ENCODE data around the gene PLA2G6.
A peak's percentile ranks its signal among the peaks of the same experiment; 100 is the strongest.

The PLA2G6 gene

GRCh38 chr22:38208551-38208968 lies 26.9 kb upstream of the PLA2G6 start:
- Histone ChIP-seq H3K4me3 (ENCODE audit: low read length) (no peak overlapping the region), H3K9me3 (replicated peaks; ENCODE audit: low read length) (no peaks in the 10 kb centered on the region), H3K9ac (ENCODE audit: low read depth, low read length) (no peak overlapping the region), H3K27me3 (ENCODE audit: control insufficient read depth, insufficient read depth, low read length) (no peaks in the 10 kb centered on the region), H3K4me1 (ENCODE audit: control insufficient read depth, insufficient read depth, low read length) (peaks cover 27% of the 10 kb centered on the region), H3K36me3 (ENCODE audit: insufficient read depth, low read length) (peaks cover 11% of the 10 kb centered on the region), H3K4me2 (ENCODE audit: low read length) (no peak overlapping the region)

- no peak overlapping the region for H3K4me3 ChIP-seq (ENCODE audit: low read length)
- H3K9ac ChIP-seq (ENCODE audit: low read depth, low read length): no peak overlapping the region
- H3K4me2 ChIP-seq (ENCODE audit: low read length): no peak overlapping the region
- peaks cover 33% of the 10 kb centered on the region for H3K4me1 ChIP-seq (ENCODE audit: control insufficient read depth, insufficient read depth, low read length)
- H3K9me3 ChIP-seq (replicated peaks; ENCODE audit: low read length): no peaks in the 10 kb centered on the region
- H3K36me3 ChIP-seq (ENCODE audit: insufficient read depth, low read length): peaks cover 11% of the 10 kb centered on the region
- H3K27me3 ChIP-seq (ENCODE audit: control insufficient read depth, insufficient read depth, low read length): no peaks in the 10 kb centered on the region
Observed at GRCh38 chr22:38207898-38208432, 26.3 kb upstream of the PLA2G6 start.

GRCh38 chr22:38205261-38206128 lies 23.9 kb upstream of the PLA2G6 start:
- H3K4me1 ChIP-seq (ENCODE audit: control insufficient read depth, insufficient read depth, low read length): peaks cover 41% of the 10 kb centered on the region
- no peaks in the 10 kb centered on the region for H3K9me3 ChIP-seq (replicated peaks; ENCODE audit: low read length)
- H3K9ac ChIP-seq (ENCODE audit: low read depth, low read length): peak overlapping the region; percentile 100
- peak overlapping the region; percentile 29 for H3K4me3 ChIP-seq (ENCODE audit: low read length)
- no peaks in the 10 kb centered on the region for H3K27me3 ChIP-seq (ENCODE audit: control insufficient read depth, insufficient read depth, low read length)
- peak overlapping the region; percentile 86 for H3K4me2 ChIP-seq (ENCODE audit: low read length)
- H3K36me3 ChIP-seq (ENCODE audit: insufficient read depth, low read length): peaks cover 6% of the 10 kb centered on the region

GRCh38 chr22:38204784-38205183 lies 23.2 kb upstream of the PLA2G6 start:
- Histone ChIP-seq H3K4me3 (ENCODE audit: low read length) (peak overlapping the region; percentile 96), H3K9me3 (replicated peaks; ENCODE audit: low read length) (no peaks in the 10 kb centered on the region), H3K4me1 (ENCODE audit: control insufficient read depth, insufficient read depth, low read length) (peaks cover 41% of the 10 kb centered on the region), H3K4me2 (ENCODE audit: low read length) (peak overlapping the region; percentile 86), H3K9ac (ENCODE audit: low read depth, low read length) (peak overlapping the region; percentile 100), H3K27me3 (ENCODE audit: control insufficient read depth, insufficient read depth, low read length) (no peaks in the 10 kb centered on the region), H3K36me3 (ENCODE audit: insufficient read depth, low read length) (peaks cover 4% of the 10 kb centered on the region)

- Histone ChIP-seq H3K9ac (ENCODE audit: low read depth, low read length) (peak overlapping the region; percentile 100), H3K4me2 (ENCODE audit: low read length) (peak overlapping the region; percentile 86), H3K9me3 (replicated peaks; ENCODE audit: low read length) (no peaks in the 10 kb centered on the region), H3K4me3 (ENCODE audit: low read length) (peak overlapping the region; percentile 96), H3K27me3 (ENCODE audit: control insufficient read depth, insufficient read depth, low read length) (no peaks in the 10 kb centered on the region), H3K4me1 (ENCODE audit: control insufficient read depth, insufficient read depth, low read length) (peaks cover 41% of the 10 kb centered on the region), H3K36me3 (ENCODE audit: insufficient read depth, low read length) (peaks cover 4% of the 10 kb centered on the region)
Observed at GRCh38 chr22:38203855-38204514, 22.4 kb upstream of the PLA2G6 start.

- peak overlapping the region; percentile 86 for H3K4me2 ChIP-seq (ENCODE audit: low read length)
- H3K36me3 ChIP-seq (ENCODE audit: insufficient read depth, low read length): peaks cover under 1% of the 10 kb centered on the region
- H3K9ac ChIP-seq (ENCODE audit: low read depth, low read length): peak overlapping the region; percentile 100
- peaks cover 38% of the 10 kb centered on the region for H3K4me1 ChIP-seq (ENCODE audit: control insufficient read depth, insufficient read depth, low read length)
- peak overlapping the region; percentile 96 for H3K4me3 ChIP-seq (ENCODE audit: low read length)
- no peaks in the 10 kb centered on the region for H3K27me3 ChIP-seq (ENCODE audit: control insufficient read depth, insufficient read depth, low read length)
- H3K9me3 ChIP-seq (replicated peaks; ENCODE audit: low read length): no peaks in the 10 kb centered on the region
Observed at GRCh38 chr22:38203090-38203810, 21.6 kb upstream of the PLA2G6 start.

- Histone ChIP-seq H3K27me3 (ENCODE audit: control insufficient read depth, insufficient read depth, low read length) (no peaks in the 10 kb centered on the region), H3K9ac (ENCODE audit: low read depth, low read length) (peak overlapping the region; percentile 100), H3K36me3 (ENCODE audit: insufficient read depth, low read length) (no peaks in the 10 kb centered on the region), H3K4me2 (ENCODE audit: low read length) (peak overlapping the region; percentile 86), H3K9me3 (replicated peaks; ENCODE audit: low read length) (no peaks in the 10 kb centered on the region), H3K4me3 (ENCODE audit: low read length) (peak overlapping the region; percentile 96), H3K4me1 (ENCODE audit: control insufficient read depth, insufficient read depth, low read length) (peaks cover 37% of the 10 kb centered on the region)
Observed at GRCh38 chr22:38202437-38203089, 20.9 kb upstream of the PLA2G6 start.

GRCh38 chr22:38201711-38202436 lies 20.2 kb upstream of the PLA2G6 start, which contains the start of gene MAFF:
MAFF (plus strand) TSS chr22:38201994; CDS start chr22:38213854, 11,860 bp downstream.
- peak within 1 kb of the TSS; percentile 96 for H3K4me3 ChIP-seq (ENCODE audit: low read length)
- peaks cover 37% of the 10 kb centered on the region for H3K4me1 ChIP-seq (ENCODE audit: control insufficient read depth, insufficient read depth, low read length)
- peak within 1 kb of the TSS; percentile 92 for H3K4me2 ChIP-seq (ENCODE audit: low read length)
- H3K27me3 ChIP-seq (ENCODE audit: control insufficient read depth, insufficient read depth, low read length): no peaks in the 10 kb centered on the region
- H3K9ac ChIP-seq (ENCODE audit: low read depth, low read length): peak within 1 kb of the TSS; percentile 100
- H3K36me3 ChIP-seq (ENCODE audit: insufficient read depth, low read length): no peaks in the 10 kb centered on the region
- no peaks in the 10 kb centered on the region for H3K9me3 ChIP-seq (replicated peaks; ENCODE audit: low read length)

GRCh38 chr22:38201371-38201710 lies 19.7 kb upstream of the PLA2G6 start:
- Histone ChIP-seq H3K9ac (ENCODE audit: low read depth, low read length) (peak overlapping the region; percentile 67), H3K27me3 (ENCODE audit: control insufficient read depth, insufficient read depth, low read length) (no peaks in the 10 kb centered on the region), H3K4me1 (ENCODE audit: control insufficient read depth, insufficient read depth, low read length) (peaks cover 40% of the 10 kb centered on the region), H3K4me3 (ENCODE audit: low read length) (peak overlapping the region; percentile 73), H3K36me3 (ENCODE audit: insufficient read depth, low read length) (no peaks in the 10 kb centered on the region), H3K9me3 (replicated peaks; ENCODE audit: low read length) (no peaks in the 10 kb centered on the region), H3K4me2 (ENCODE audit: low read length) (peak overlapping the region; percentile 92)

GRCh38 chr22:38199826-38200559 lies 18.4 kb upstream of the PLA2G6 start:
- Histone ChIP-seq H3K4me2 (ENCODE audit: low read length) (no peak overlapping the region), H3K27me3 (ENCODE audit: control insufficient read depth, insufficient read depth, low read length) (no peaks in the 10 kb centered on the region), H3K4me3 (ENCODE audit: low read length) (no peak overlapping the region), H3K36me3 (ENCODE audit: insufficient read depth, low read length) (no peaks in the 10 kb centered on the region), H3K4me1 (ENCODE audit: control insufficient read depth, insufficient read depth, low read length) (peaks cover 32% of the 10 kb centered on the region), H3K9ac (ENCODE audit: low read depth, low read length) (no peak overlapping the region), H3K9me3 (replicated peaks; ENCODE audit: low read length) (no peaks in the 10 kb centered on the region)

Data from skeletal muscle satellite cell (primary cell).